ENCODE measurements around the gene TCEAL3. TPM values are rescaled to one million over a fixed set of nuclear protein-coding genes. Genes with fewer than 3 reads are reported as not detected.
"Not testable (repeated sequence)": the region's sequence is repeated elsewhere in the genome, so short reads cannot be mapped to it uniquely, and the experiment has no call there.

The TCEAL3 gene
- total and polyA plus RNA-seq, 9 of the 15 experiments (the other 6 are each of a cell fraction or from before 2014, with no cell fraction given) = not detected

GRCh38 chrX:103656617-103657016, 48.9 kb downstream of the TCEAL3 start (continued):
- TF ChIP-seq, protein P1, sequence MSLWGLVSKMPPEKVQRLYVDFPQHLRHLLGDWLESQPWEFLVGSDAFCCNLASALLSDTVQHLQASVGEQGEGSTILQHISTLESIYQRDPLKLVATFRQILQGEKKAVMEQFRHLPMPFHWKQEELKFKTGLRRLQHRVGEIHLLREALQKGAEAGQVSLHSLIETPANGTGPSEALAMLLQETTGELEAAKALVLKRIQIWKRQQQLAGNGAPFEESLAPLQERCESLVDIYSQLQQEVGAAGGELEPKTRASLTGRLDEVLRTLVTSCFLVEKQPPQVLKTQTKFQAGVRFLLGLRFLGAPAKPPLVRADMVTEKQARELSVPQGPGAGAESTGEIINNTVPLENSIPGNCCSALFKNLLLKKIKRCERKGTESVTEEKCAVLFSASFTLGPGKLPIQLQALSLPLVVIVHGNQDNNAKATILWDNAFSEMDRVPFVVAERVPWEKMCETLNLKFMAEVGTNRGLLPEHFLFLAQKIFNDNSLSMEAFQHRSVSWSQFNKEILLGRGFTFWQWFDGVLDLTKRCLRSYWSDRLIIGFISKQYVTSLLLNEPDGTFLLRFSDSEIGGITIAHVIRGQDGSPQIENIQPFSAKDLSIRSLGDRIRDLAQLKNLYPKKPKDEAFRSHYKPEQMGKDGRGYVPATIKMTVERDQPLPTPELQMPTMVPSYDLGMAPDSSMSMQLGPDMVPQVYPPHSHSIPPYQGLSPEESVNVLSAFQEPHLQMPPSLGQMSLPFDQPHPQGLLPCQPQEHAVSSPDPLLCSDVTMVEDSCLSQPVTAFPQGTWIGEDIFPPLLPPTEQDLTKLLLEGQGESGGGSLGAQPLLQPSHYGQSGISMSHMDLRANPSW (CRISPR knock-in tag; IDR thresholded peaks at IDR 0.05) = no peak
- TF ChIP-seq HNRNPH1 (optimal IDR thresholded peaks at IDR 0.05; ENCODE audit: low read depth, low read length) = no peak
- no peak for TF ChIP-seq ZBTB5 (IDR thresholded peaks at IDR 0.05)
- no peak for TF ChIP-seq HIVEP1 (CRISPR knock-in tag; IDR thresholded peaks at IDR 0.05)
- no peak for TF ChIP-seq ARID1B (IDR thresholded peaks at IDR 0.05)
- no peak for TF ChIP-seq MAZ (CRISPR knock-in tag; conservative IDR thresholded peaks at IDR 0.05 in 1 of 2, IDR thresholded peaks at IDR 0.05 in 1 of 2)

DNA sequence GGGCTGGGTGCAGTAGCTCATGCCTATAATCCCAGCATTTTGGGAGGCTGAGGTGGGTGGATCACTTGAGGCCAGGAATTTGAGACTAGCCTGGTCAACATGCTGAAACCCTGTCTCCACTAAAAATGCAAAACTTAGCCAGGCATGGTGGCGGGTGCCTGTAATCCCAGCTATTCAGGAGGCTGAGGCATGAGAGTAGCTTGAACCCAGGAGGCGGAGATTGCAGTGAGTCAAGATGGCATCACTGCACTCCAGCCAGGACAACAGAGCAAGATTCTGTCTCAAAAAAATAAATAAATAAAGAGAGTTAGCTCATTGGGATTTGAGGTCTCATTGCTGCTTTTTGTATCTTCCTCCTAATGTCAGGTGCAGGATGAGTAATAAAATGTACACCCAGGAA, 49.3 kb downstream of the TCEAL3 start:
- H4K20me1 ChIP-seq (replicated peaks; ENCODE audit: control insufficient read depth, insufficient read depth, low read length); H2AFZ ChIP-seq (ENCODE audit: low read depth, low read length); intact Hi-C loops (cut with micrococcal nuclease); DNase-seq (ENCODE audit: extremely low read depth in 1 of 4, low spot score in 3 of 4); H3K4me1 ChIP-seq (replicated peaks in 1 of 2; ENCODE audit: control insufficient read depth in 2 of 2, insufficient read depth in 2 of 2, low read length in 2 of 2); H3K27me3 ChIP-seq (ENCODE audit: control insufficient read depth in 2 of 2, insufficient read depth in 2 of 2, low read length in 2 of 2); ATAC-seq; H3K27ac ChIP-seq (ENCODE audit: extremely low read depth, low read depth, low read length); H3K79me2 ChIP-seq (ENCODE audit: control insufficient read depth, insufficient read depth, low read length); in situ Hi-C loops (cut with MboI); H3K4me3 ChIP-seq; H3K9me3 ChIP-seq (replicated peaks; ENCODE audit: control insufficient read depth, insufficient read depth, low read depth, low read length); H3K9me1 ChIP-seq (ENCODE audit: control insufficient read depth, insufficient read depth, low read length); BruUV-seq (replicated peaks); FAIRE-seq; H3K36me3 ChIP-seq (ENCODE audit: control insufficient read depth, insufficient read depth, low read length); H3K9ac ChIP-seq (ENCODE audit: insufficient read depth in 1 of 2, low read depth in 2 of 2, low read length in 2 of 2); H3K4me2 ChIP-seq (ENCODE audit: insufficient read depth, low read length): not testable (repeated sequence)
- WGBS (ENCODE audit: insufficient coverage, low coverage, missing lambda C conversion rate) = 0% methylated on average over 1 of the region's 2 CpGs
- CTCF ChIA-PET (ENCODE audit: low intra/inter-chr PET ratio) = interaction anchor here (0.7 kb wide), 1 partner anchor 454 kb away, joined by 3 read pairs; no protein-coding TSS in a partner anchor
- POLR2A ChIA-PET = interaction anchor here (0.6 to 1.4 kb wide), 2 partner anchors 10 to 21 kb away, joined by 3 to 4 read pairs; no protein-coding TSS in a partner anchor
